Muscle of leg (tissue), 11 donors: ENCODE data around the gene IRF3. TPM values are rescaled to one million over a fixed set of nuclear protein-coding genes. Genes with fewer than 3 reads are reported as not detected.
"Not testable (repeated sequence)": the region's sequence is repeated elsewhere in the genome, so short reads cannot be mapped to it uniquely, and the experiment has no call there.

Experiments used
- DNase-seq: peaks from one replicate; pipeline ENCODE4 v3.0.0; 2013
- H3K27ac ChIP-seq: one replicate; pipeline ENCODE4 v1.5.1; 2013; ENCODE audit warnings: mild to moderate bottlenecking, low read length, control low read depth
- H3K27me3 ChIP-seq: one replicate; pipeline ENCODE4 v1.6.1; 2013; ENCODE audit warnings: low read length; ENCODE audit not compliant: control insufficient read depth, insufficient read depth
- H3K36me3 ChIP-seq: one replicate; pipeline ENCODE4 v1.6.1; 2013; ENCODE audit warnings: low read length; ENCODE audit not compliant: control insufficient read depth, insufficient read depth
- H3K4me1 ChIP-seq: one replicate; pipeline ENCODE4 v1.6.1; 2013; ENCODE audit warnings: low read length; ENCODE audit not compliant: control insufficient read depth, insufficient read depth
- H3K4me3 ChIP-seq: one replicate; pipeline ENCODE4 v1.5.1; 2013; ENCODE audit warnings: low read length, control low read depth
- H3K9me3 ChIP-seq: replicated peaks from 2 replicates; pipeline ENCODE4 v1.6.1; 2013; ENCODE audit warnings: low read depth, low read length; ENCODE audit not compliant: control insufficient read depth
- WGBS: methylation state at CpG from one replicate; pipeline ENCODE4 v1.1.5; 2013; ENCODE audit warnings: missing lambda C conversion rate; ENCODE audit not compliant: insufficient coverage; 5-methylcytosine and 5-hydroxymethylcytosine counted together
- polyA plus RNA-seq, 8 donors: library from polyadenylated mRNA; unstranded; fragments of 120-200 nt; gene quantifications; one replicate each; pipeline versions ENCODE4 v1.2.1 to v1.2.3, GENCODE V29; 2013; ENCODE audit warnings: inconsistent platforms in 1 of 8, low replicate concordance in 1 of 8; ENCODE audit not compliant: insufficient read length in 8 of 8, insufficient read depth in 1 of 8
- total RNA-seq: library from RNA; stranded (reverse); fragments of 120-200 nt; gene quantifications from one replicate; pipeline ENCODE4 v1.2.4, GENCODE V29; 2013

Gene IRF3
- total and polyA plus RNA-seq, 9 donors = 29.2 to 47.9 (median 38.3) TPM

- H3K9me3 ChIP-seq, H3K27ac ChIP-seq, H3K4me1 ChIP-seq, DNase-seq, H3K27me3 ChIP-seq, H3K4me3 ChIP-seq: not testable (repeated sequence)
- 90% methylated on average over 10 of the region's 13 CpGs for WGBS
- peaks cover 76% of the 10 kb centered on the region for H3K36me3 ChIP-seq
These were observed 47.8 kb downstream of the IRF3 start for GRCh38 chr19:49617860-49618259.

GRCh38 chr19:49616945-49617344, 48.7 kb downstream of the IRF3 start:
- whole genome bisulfite sequencing = 100% methylated on average over 3 of the region's 7 CpGs
- no peaks in the 10 kb centered on the region for H3K4me1 ChIP-seq
- no peak overlapping the region for H3K27ac ChIP-seq
- H3K4me3 ChIP-seq = no peak overlapping the region
- no peaks in the 10 kb centered on the region for H3K27me3 ChIP-seq
- H3K36me3 ChIP-seq = peaks cover 72% of the 10 kb centered on the region
- peaks cover 3% of the 10 kb centered on the region for H3K9me3 ChIP-seq
- no peak for DNase-seq

- peaks cover 3% of the 10 kb centered on the region for H3K9me3 ChIP-seq
These were observed 49.1 kb downstream of the IRF3 start for GRCh38 chr19:49616532-49616931.

GRCh38 chr19:49615861-49616260, 49.8 kb downstream of the IRF3 start:
- WGBS = 94% methylated on average over 21 of the region's 23 CpGs
- H3K36me3 ChIP-seq = peaks cover 68% of the 10 kb centered on the region

More at GRCh38 chr19:49616532-49616931, 49.1 kb downstream of the IRF3 start:
- no peaks in the 10 kb centered on the region for H3K4me1 ChIP-seq
- H3K4me3 ChIP-seq = no peak overlapping the region
- WGBS = 100% methylated on average over 2 of the region's 7 CpGs
- peaks cover 68% of the 10 kb centered on the region for H3K36me3 ChIP-seq
- no peaks in the 10 kb centered on the region for H3K27me3 ChIP-seq
- no peak overlapping the region for H3K27ac ChIP-seq
- no peak for DNase-seq

GRCh38 chr19:49614096-49614833, 51.4 kb downstream of the IRF3 start:
- 86% methylated on average over 10 of the region's 19 CpGs for WGBS
- H3K27ac ChIP-seq = no peak overlapping the region
- no peak for DNase-seq

More at GRCh38 chr19:49615861-49616260, 49.8 kb downstream of the IRF3 start:
- Histone ChIP-seq H3K4me3 (no peak overlapping the region), H3K9me3 (peaks cover 3% of the 10 kb centered on the region), H3K27me3 (no peaks in the 10 kb centered on the region), H3K27ac (no peak overlapping the region), H3K4me1 (no peaks in the 10 kb centered on the region)
- DNase-seq = no peak

GRCh38 chr19:49613374-49613773, 52.3 kb downstream of the IRF3 start:
- 92% methylated on average over 2 of the region's 4 CpGs for WGBS
- Histone ChIP-seq H3K27me3 (no peaks in the 10 kb centered on the region), H3K36me3 (peaks cover 71% of the 10 kb centered on the region), H3K4me3 (no peak overlapping the region), H3K4me1 (no peaks in the 10 kb centered on the region), H3K27ac (no peak overlapping the region), H3K9me3 (peaks cover 3% of the 10 kb centered on the region)
- no peak for DNase-seq

More at GRCh38 chr19:49614096-49614833, 51.4 kb downstream of the IRF3 start:
- Histone ChIP-seq H3K27me3 (no peaks in the 10 kb centered on the region), H3K4me3 (no peak overlapping the region), H3K36me3 (peaks cover 68% of the 10 kb centered on the region), H3K9me3 (peaks cover 3% of the 10 kb centered on the region), H3K4me1 (no peaks in the 10 kb centered on the region)

Other genes with a start within 250 kb of the IRF3 start
- not detected for gene PTH2, start 242.4 kb downstream of the IRF3 start, total RNA-seq
- gene PTH2, start 242.4 kb downstream of the IRF3 start, polyA plus RNA-seq = under 1 TPM in 1 of 8 donors, not detected in 7; 0.28 TPM
- gene GFY, start 240.5 kb downstream of the IRF3 start, total RNA-seq = not detected
- not detected for gene GFY, start 240.5 kb downstream of the IRF3 start, polyA plus RNA-seq
- gene SLC17A7, start 224.3 kb downstream of the IRF3 start, total RNA-seq = 0.53 TPM
- gene SLC17A7, start 224.3 kb downstream of the IRF3 start, polyA plus RNA-seq = 1 to 10 TPM in 5 of 8 donors, under 1 TPM in 3; 0.60 to 1.7 (median 1.2) TPM
- 53.6 TPM for gene PIH1D1, start 214.0 kb downstream of the IRF3 start, total RNA-seq
- gene PIH1D1, start 214.0 kb downstream of the IRF3 start, polyA plus RNA-seq = 10 to 100 TPM; 42.2 to 55.0 (median 45.8) TPM
- 14.4 TPM for gene ALDH16A1, start 212.6 kb downstream of the IRF3 start, total RNA-seq
- 10 to 100 TPM; 11.3 to 18.8 (median 13.8) TPM for gene ALDH16A1, start 212.6 kb downstream of the IRF3 start, polyA plus RNA-seq
- gene FLT3LG, start 191.6 kb downstream of the IRF3 start, total RNA-seq = 1.5 TPM
- gene FLT3LG, start 191.6 kb downstream of the IRF3 start, polyA plus RNA-seq = 1 to 10 TPM; 2.6 to 4.9 (median 3.3) TPM
- gene RPL13A, start 178.2 kb downstream of the IRF3 start, total RNA-seq = 5,773 TPM
- 1,000 to 10,000 TPM; 4,396 to 5,632 (median 4,838) TPM for gene RPL13A, start 178.2 kb downstream of the IRF3 start, polyA plus RNA-seq
- 5,208 TPM for gene RPS11, start 169.4 kb downstream of the IRF3 start, total RNA-seq
- gene RPS11, start 169.4 kb downstream of the IRF3 start, polyA plus RNA-seq = 1,000 to 10,000 TPM; 3,030 to 4,403 (median 3,703) TPM
- 200 TPM for gene FCGRT, start 153.2 kb downstream of the IRF3 start, total RNA-seq
- gene FCGRT, start 153.2 kb downstream of the IRF3 start, polyA plus RNA-seq = 100 to 1,000 TPM; 150 to 241 (median 199) TPM
- 121 TPM for gene RCN3, start 137.9 kb downstream of the IRF3 start, total RNA-seq
- gene RCN3, start 137.9 kb downstream of the IRF3 start, polyA plus RNA-seq = 10 to 100 TPM; 37.4 to 88.6 (median 57.7) TPM
- 78.8 TPM for gene NOSIP, start 85.3 kb downstream of the IRF3 start, total RNA-seq
- 10 to 100 TPM; 59.3 to 78.4 (median 66.5) TPM for gene NOSIP, start 85.3 kb downstream of the IRF3 start, polyA plus RNA-seq
- 0.84 TPM for gene PRRG2, start 84.5 kb downstream of the IRF3 start, total RNA-seq
- gene PRRG2, start 84.5 kb downstream of the IRF3 start, polyA plus RNA-seq = under 1 TPM; 0.28 to 0.88 (median 0.56) TPM
- 3.5 TPM for gene PRR12, start 74.7 kb downstream of the IRF3 start, total RNA-seq
- gene PRR12, start 74.7 kb downstream of the IRF3 start, polyA plus RNA-seq = 10 to 100 TPM; 14.9 to 22.7 (median 19.5) TPM
- 15.3 TPM for gene RRAS, start 25.7 kb downstream of the IRF3 start, total RNA-seq
- gene RRAS, start 25.7 kb downstream of the IRF3 start, polyA plus RNA-seq = 10 to 100 TPM; 26.7 to 36.4 (median 31.6) TPM
- 6.8 TPM for gene SCAF1, start 23.6 kb downstream of the IRF3 start, total RNA-seq
- gene SCAF1, start 23.6 kb downstream of the IRF3 start, polyA plus RNA-seq = 10 to 100 TPM; 25.6 to 36.9 (median 33.5) TPM
- 10.9 TPM for gene BCL2L12, start 76 bp upstream of the IRF3 start, total RNA-seq
- gene BCL2L12, start 76 bp upstream of the IRF3 start, polyA plus RNA-seq = 10 to 100 TPM; 26.6 to 39.6 (median 31.2) TPM
- 228 TPM for gene PRMT1, start 11.4 kb upstream of the IRF3 start, total RNA-seq
- 100 to 1,000 TPM; 186 to 229 (median 205) TPM for gene PRMT1, start 11.4 kb upstream of the IRF3 start, polyA plus RNA-seq
- gene ADM5, start 23.7 kb upstream of the IRF3 start, total RNA-seq = 0.89 TPM
- 1 to 10 TPM in 6 of 8 donors, under 1 TPM in 2; 0.63 to 1.8 (median 1.2) TPM for gene ADM5, start 23.7 kb upstream of the IRF3 start, polyA plus RNA-seq
- 5.4 TPM for gene CPT1C, start 25.3 kb upstream of the IRF3 start, total RNA-seq
- 10 to 100 TPM in 7 of 8 donors, 1 to 10 TPM in 1; 8.1 to 16.0 (median 11.6) TPM for gene CPT1C, start 25.3 kb upstream of the IRF3 start, polyA plus RNA-seq
- 0.84 TPM for gene TSKS, start 97.4 kb upstream of the IRF3 start, total RNA-seq
- 1 to 10 TPM in 2 of 8 donors, under 1 TPM in 6; 0.24 to 1.8 (median 0.67) TPM for gene TSKS, start 97.4 kb upstream of the IRF3 start, polyA plus RNA-seq
- 31.3 TPM for gene AP2A1, start 101.1 kb upstream of the IRF3 start, total RNA-seq
- 10 to 100 TPM; 52.9 to 76.9 (median 65.2) TPM for gene AP2A1, start 101.1 kb upstream of the IRF3 start, polyA plus RNA-seq
- 14.6 TPM for gene FUZ, start 147.4 kb upstream of the IRF3 start, total RNA-seq
- gene FUZ, start 147.4 kb upstream of the IRF3 start, polyA plus RNA-seq = 10 to 100 TPM; 15.8 to 23.8 (median 17.9) TPM
- 9.6 TPM for gene MED25, start 152.4 kb upstream of the IRF3 start, total RNA-seq
- 10 to 100 TPM; 24.9 to 41.0 (median 34.5) TPM for gene MED25, start 152.4 kb upstream of the IRF3 start, polyA plus RNA-seq
- gene PTOV1, start 185.3 kb upstream of the IRF3 start, total RNA-seq = 140 TPM
- gene PTOV1, start 185.3 kb upstream of the IRF3 start, polyA plus RNA-seq = 100 to 1,000 TPM; 173 to 239 (median 224) TPM
- gene PNKP, start 201.7 kb upstream of the IRF3 start, total RNA-seq = 20.7 TPM
- 10 to 100 TPM; 20.2 to 41.7 (median 33.8) TPM for gene PNKP, start 201.7 kb upstream of the IRF3 start, polyA plus RNA-seq
- 6.7 TPM for gene AKT1S1, start 211.5 kb upstream of the IRF3 start, total RNA-seq
- gene AKT1S1, start 211.5 kb upstream of the IRF3 start, polyA plus RNA-seq = 10 to 100 TPM; 35.5 to 42.3 (median 40.3) TPM
- gene TBC1D17, start 211.8 kb upstream of the IRF3 start, total RNA-seq = 5.1 TPM
- gene TBC1D17, start 211.8 kb upstream of the IRF3 start, polyA plus RNA-seq = 10 to 100 TPM; 28.8 to 41.7 (median 37.9) TPM
- gene IL4I1, start 231.0 kb upstream of the IRF3 start, total RNA-seq = 0.53 TPM
- 1 to 10 TPM in 5 of 8 donors, under 1 TPM in 3; 0.58 to 1.2 (median 1.0) TPM for gene IL4I1, start 231.0 kb upstream of the IRF3 start, polyA plus RNA-seq